Keratinocyte (primary cell): ENCODE measurements around the gene ZCRB1. TPM values are rescaled to one million over a fixed set of nuclear protein-coding genes. Genes with fewer than 3 reads are reported as not detected.

Experiments
- DNase-seq: peaks from one replicate; pipeline ENCODE4 v3.0.0-alpha.2; 2011; ENCODE audit warnings: low read depth, missing footprints, low spot score
- FAIRE-seq: peaks from 2 replicates; lab custom pipeline; 2011; peaks lifted over from hg19 to GRCh38; lab: Jason Lieb, UNC
- H2AFZ ChIP-seq: 2 replicates; pipeline ENCODE4 v1.6.0; 2012; ENCODE audit warnings: low read length, control low read depth, inconsistent platforms; ENCODE audit not compliant: control insufficient read depth
- H3K27ac ChIP-seq: 2 replicates; pipeline ENCODE4 v1.5.1; 2011; ENCODE audit warnings: low read length; ENCODE audit not compliant: control insufficient read depth, insufficient read depth
- H3K27me3 ChIP-seq: 3 replicates; pipeline ENCODE4 v1.6.0; 2011; ENCODE audit warnings: low read length; ENCODE audit not compliant: control insufficient read depth, insufficient read depth; ENCODE audit errors: extremely low read depth
- H3K36me3 ChIP-seq, 2 experiments: 2 replicates in 1 of 2; 3 replicates in 1 of 2; pipeline ENCODE4 v1.5.1; 2011; ENCODE audit warnings: low read length in 2 of 2, mild to moderate bottlenecking in 1 of 2; ENCODE audit not compliant: control insufficient read depth in 2 of 2, insufficient read depth in 2 of 2; ENCODE audit errors: extremely low read depth in 1 of 2
- H3K4me1 ChIP-seq: 3 replicates; pipeline ENCODE4 v1.5.1; 2011; ENCODE audit warnings: low read length; ENCODE audit not compliant: control insufficient read depth, insufficient read depth; ENCODE audit errors: extremely low read depth
- H3K4me2 ChIP-seq: 3 replicates; pipeline ENCODE4 v1.6.0; 2011; ENCODE audit warnings: low read depth, low read length; ENCODE audit not compliant: control insufficient read depth, insufficient read depth; ENCODE audit errors: extremely low read depth
- H3K4me3 ChIP-seq, 3 experiments: fragments of 200-600 bp in 1 of 3; sonication (generic) in 1 of 3; 2 replicates in 2 of 3; 3 replicates in 1 of 3; pipeline ENCODE4 v1.5.1; 2011 to 2016; ENCODE audit warnings: low read length in 3 of 3, mild to moderate bottlenecking in 3 of 3, control low read depth in 2 of 3, inconsistent platforms in 1 of 3, low read depth in 1 of 3, mixed read lengths in 1 of 3, mixed run types in 1 of 3, moderate library complexity in 1 of 3; ENCODE audit not compliant: control insufficient read depth in 2 of 3, insufficient read depth in 2 of 3; ENCODE audit errors: extremely low read depth in 1 of 3
- H3K79me2 ChIP-seq: 2 replicates; pipeline ENCODE4 v1.6.0; 2012; ENCODE audit warnings: low read length; ENCODE audit not compliant: control insufficient read depth, insufficient read depth
- H3K9ac ChIP-seq: 3 replicates; pipeline ENCODE4 v1.6.0; 2011; ENCODE audit warnings: low read length; ENCODE audit not compliant: control insufficient read depth, insufficient read depth; ENCODE audit errors: extremely low read depth
- H3K9me1 ChIP-seq: 3 replicates; pipeline ENCODE4 v1.6.0; 2011; ENCODE audit warnings: low read length; ENCODE audit not compliant: control insufficient read depth, insufficient read depth; ENCODE audit errors: extremely low read depth
- H3K9me3 ChIP-seq: 2 replicates; pipeline ENCODE4 v1.5.1; 2012; ENCODE audit warnings: low read depth, low read length; ENCODE audit not compliant: control insufficient read depth
- H4K20me1 ChIP-seq: 3 replicates; pipeline ENCODE4 v1.6.0; 2011; ENCODE audit warnings: low read length; ENCODE audit not compliant: control insufficient read depth, insufficient read depth; ENCODE audit errors: extremely low read depth
- EZH2 ChIP-seq: IDR thresholded peaks from one replicate; pipeline ENCODE4 v1.6.1; 2012; ENCODE audit warnings: inconsistent platforms, mild to moderate bottlenecking, low read length, moderate library complexity
- dilution Hi-C: fragments of 300-500 bp; cut with MboI; formaldehyde crosslinking; loops from one replicate; pipeline ENCODE4 v1.7.0; 2020; ENCODE audit warnings: low sequenced_read_pairs; ENCODE audit not compliant: extremely low pct_ligation_motif_present
- polyA plus RNA-seq, 5 experiments: library from polyadenylated mRNA; depleted of rRNA in 3 of 5; stranded (reverse) in 3 of 5; stranded (forward) in 1 of 5; unstranded in 1 of 5; fragments of >200 nt; gene quantifications; 1 replicate in 1 of 5; 2 replicates in 3 of 5; 3 replicates in 1 of 5; pipeline versions ENCODE4 v1.2.1 to v1.2.3, GENCODE V29; 2011 to 2012; ENCODE audit warnings: missing spikeins in 2 of 5, low read depth in 1 of 5, low replicate concordance in 1 of 5
- TF ChIP-seq, protein P1 (sequence below), 3 experiments: IDR thresholded peaks in 1 of 3; conservative IDR thresholded peaks in 1 of 3; optimal IDR thresholded peaks in 1 of 3; 2 replicates in 2 of 3; 3 replicates in 1 of 3; pipeline versions ENCODE3 to v1.5.1; 2011; ENCODE audit warnings: low read length in 3 of 3, mild to moderate bottlenecking in 3 of 3, moderate library complexity in 2 of 3, control low read depth in 1 of 3, inconsistent platforms in 1 of 3; ENCODE audit not compliant: insufficient read depth in 2 of 3; ENCODE audit errors: extremely low read depth in 1 of 3

ZCRB1 gene
- polyA plus RNA-seq, 1 donor (not counting 4 experiments of a cell fraction or from before 2014, with no cell fraction given) = 41.6 TPM

- Histone ChIP-seq H3K9me3 (no peaks in the 10 kb centered on the region), H3K4me3 (no peak overlapping the region), H2AFZ (no peak overlapping the region), H3K27ac (no peak overlapping the region), H4K20me1 (peaks cover 3% of the 10 kb centered on the region), H3K9ac (no peak overlapping the region), H3K27me3 (no peaks in the 10 kb centered on the region), H3K4me1 (peaks cover 5% of the 10 kb centered on the region), H3K79me2 (peaks cover 63% of the 10 kb centered on the region), H3K36me3 (peaks cover 0 to 6% of the 10 kb centered on the region in 2 experiments), H3K9me1 (no peaks in the 10 kb centered on the region), H3K4me2 (no peak overlapping the region)
- dilution Hi-C loops = no loop called here
- FAIRE-seq (no peak), DNase-seq (no peak)
- TF ChIP-seq, protein P1, sequence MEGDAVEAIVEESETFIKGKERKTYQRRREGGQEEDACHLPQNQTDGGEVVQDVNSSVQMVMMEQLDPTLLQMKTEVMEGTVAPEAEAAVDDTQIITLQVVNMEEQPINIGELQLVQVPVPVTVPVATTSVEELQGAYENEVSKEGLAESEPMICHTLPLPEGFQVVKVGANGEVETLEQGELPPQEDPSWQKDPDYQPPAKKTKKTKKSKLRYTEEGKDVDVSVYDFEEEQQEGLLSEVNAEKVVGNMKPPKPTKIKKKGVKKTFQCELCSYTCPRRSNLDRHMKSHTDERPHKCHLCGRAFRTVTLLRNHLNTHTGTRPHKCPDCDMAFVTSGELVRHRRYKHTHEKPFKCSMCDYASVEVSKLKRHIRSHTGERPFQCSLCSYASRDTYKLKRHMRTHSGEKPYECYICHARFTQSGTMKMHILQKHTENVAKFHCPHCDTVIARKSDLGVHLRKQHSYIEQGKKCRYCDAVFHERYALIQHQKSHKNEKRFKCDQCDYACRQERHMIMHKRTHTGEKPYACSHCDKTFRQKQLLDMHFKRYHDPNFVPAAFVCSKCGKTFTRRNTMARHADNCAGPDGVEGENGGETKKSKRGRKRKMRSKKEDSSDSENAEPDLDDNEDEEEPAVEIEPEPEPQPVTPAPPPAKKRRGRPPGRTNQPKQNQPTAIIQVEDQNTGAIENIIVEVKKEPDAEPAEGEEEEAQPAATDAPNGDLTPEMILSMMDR (optimal IDR thresholded peaks at IDR 0.05 in 1 of 3, IDR thresholded peaks at IDR 0.05 in 1 of 3, conservative IDR thresholded peaks at IDR 0.05 in 1 of 3; ENCODE audit: extremely low read depth in 1 of 3, insufficient read depth in 2 of 3, low read length in 3 of 3) = no peak
- no peak for TF ChIP-seq EZH2
These were observed 20.6 kb upstream of the ZCRB1 start for GRCh38 chr12:42346403-42347002.

GRCh38 chr12:42343721-42344120 lies 17.8 kb upstream of the ZCRB1 start:
- Histone ChIP-seq H3K36me3 (peaks cover 0 to 6% of the 10 kb centered on the region in 2 experiments), H3K9me3 (no peaks in the 10 kb centered on the region), H2AFZ (no peak overlapping the region), H3K4me1 (no peaks in the 10 kb centered on the region), H3K9ac (no peak overlapping the region), H3K4me2 (no peak overlapping the region), H3K27ac (no peak overlapping the region), H3K27me3 (no peaks in the 10 kb centered on the region), H3K9me1 (no peaks in the 10 kb centered on the region), H3K79me2 (peaks cover 79% of the 10 kb centered on the region), H3K4me3 (no peak overlapping the region), H4K20me1 (peaks cover 3% of the 10 kb centered on the region)
- DNase-seq (no peak), FAIRE-seq (no peak)
- TF ChIP-seq, protein P1 (optimal IDR thresholded peaks at IDR 0.05 in 1 of 3, IDR thresholded peaks at IDR 0.05 in 1 of 3, conservative IDR thresholded peaks at IDR 0.05 in 1 of 3; ENCODE audit: extremely low read depth in 1 of 3, insufficient read depth in 2 of 3, low read length in 3 of 3) = no peak
- TF ChIP-seq EZH2 = no peak
- dilution Hi-C loops = no loop called here
